ENCODE results near the gene PDHB. TPM values are rescaled to one million over a fixed set of nuclear protein-coding genes. Genes with fewer than 3 reads are reported as not detected.

The PDHB gene
- polyA plus RNA-seq, 3 donors: 30.5 to 125 (median 112) TPM

DNA sequence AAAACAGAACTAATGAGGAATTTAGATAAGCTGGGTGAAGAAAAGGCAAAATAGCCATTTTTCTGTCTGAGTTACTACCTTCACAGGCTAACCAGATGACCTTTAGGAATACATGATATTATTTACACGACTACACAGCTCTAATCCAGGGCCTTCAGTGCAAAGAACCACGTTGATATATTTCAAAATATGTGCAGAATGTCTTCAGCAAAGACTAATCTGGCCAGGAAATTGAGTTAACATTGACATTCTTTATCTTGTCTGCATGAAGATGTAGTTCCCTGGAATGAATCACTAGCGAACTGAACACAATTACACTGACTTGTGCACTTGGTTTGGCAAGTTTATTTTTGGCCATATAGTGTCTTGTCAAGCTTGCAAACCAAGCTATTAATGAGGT, 41.5 kb downstream of the PDHB start:
- DNase-seq: no peak
- H3K27me3 ChIP-seq (ENCODE audit: control insufficient read depth in 2 of 2, insufficient read depth in 2 of 2, low read length in 2 of 2): no peaks in the 10 kb centered on the region
- H3K4me1 ChIP-seq (ENCODE audit: control insufficient read depth in 1 of 2, insufficient read depth in 2 of 2, low read length in 2 of 2): peaks cover 3 to 5% of the 10 kb centered on the region in 2 donors
- peaks cover 53 to 89% of the 10 kb centered on the region in 2 donors for H3K36me3 ChIP-seq (replicated peaks in 1 of 2; ENCODE audit: control insufficient read depth in 1 of 2, insufficient read depth in 2 of 2, low read length in 2 of 2)
- peaks cover 9% of the 10 kb centered on the region for H4K20me1 ChIP-seq (ENCODE audit: insufficient read depth, low read length)
- H3K36me3 Mint-ChIP-seq: peaks cover 64 to 80% of the 10 kb centered on the region in 2 donors
- no peak overlapping the region for H2AFZ ChIP-seq (ENCODE audit: insufficient read depth, low read depth, low read length, poor library complexity, severe bottlenecking)
- peaks cover 0 to 2% (median 0%) of the 10 kb centered on the region in 7 donors for H3K9me3 Mint-ChIP-seq
- TF ChIP-seq, protein P1, sequence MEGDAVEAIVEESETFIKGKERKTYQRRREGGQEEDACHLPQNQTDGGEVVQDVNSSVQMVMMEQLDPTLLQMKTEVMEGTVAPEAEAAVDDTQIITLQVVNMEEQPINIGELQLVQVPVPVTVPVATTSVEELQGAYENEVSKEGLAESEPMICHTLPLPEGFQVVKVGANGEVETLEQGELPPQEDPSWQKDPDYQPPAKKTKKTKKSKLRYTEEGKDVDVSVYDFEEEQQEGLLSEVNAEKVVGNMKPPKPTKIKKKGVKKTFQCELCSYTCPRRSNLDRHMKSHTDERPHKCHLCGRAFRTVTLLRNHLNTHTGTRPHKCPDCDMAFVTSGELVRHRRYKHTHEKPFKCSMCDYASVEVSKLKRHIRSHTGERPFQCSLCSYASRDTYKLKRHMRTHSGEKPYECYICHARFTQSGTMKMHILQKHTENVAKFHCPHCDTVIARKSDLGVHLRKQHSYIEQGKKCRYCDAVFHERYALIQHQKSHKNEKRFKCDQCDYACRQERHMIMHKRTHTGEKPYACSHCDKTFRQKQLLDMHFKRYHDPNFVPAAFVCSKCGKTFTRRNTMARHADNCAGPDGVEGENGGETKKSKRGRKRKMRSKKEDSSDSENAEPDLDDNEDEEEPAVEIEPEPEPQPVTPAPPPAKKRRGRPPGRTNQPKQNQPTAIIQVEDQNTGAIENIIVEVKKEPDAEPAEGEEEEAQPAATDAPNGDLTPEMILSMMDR (IDR thresholded peaks at IDR 0.05): no peak
- no peaks in the 10 kb centered on the region for H3K9me3 ChIP-seq (replicated peaks in 1 of 2; ENCODE audit: control insufficient read depth in 1 of 2, insufficient read depth in 1 of 2, low read length in 2 of 2)
- peaks cover 7% of the 10 kb centered on the region for H3K79me2 ChIP-seq (ENCODE audit: insufficient read depth, low read length)
- 72% methylated on average over 3 of the region's 3 CpGs for WGBS (ENCODE audit: insufficient coverage)
- peaks cover 17% of the 10 kb centered on the region for H3K4me1 Mint-ChIP-seq
- H3K4me2 ChIP-seq (replicated peaks; ENCODE audit: extremely low read depth, low read length, poor library complexity, severe bottlenecking): no peak overlapping the region
- no peak overlapping the region for H3K27ac Mint-ChIP-seq
- no peak overlapping the region for H3K4me3 Mint-ChIP-seq
- H3K9ac ChIP-seq (ENCODE audit: insufficient read depth, low read length, poor library complexity, severe bottlenecking): no peak overlapping the region
- no peak overlapping the region for H3K4me3 ChIP-seq (replicated peaks in 1 of 3; ENCODE audit: low read depth in 2 of 3, low read length in 3 of 3)
- H3K27ac ChIP-seq (ENCODE audit: low read depth in 1 of 2, low read length in 2 of 2): no peak overlapping the region
- intact Hi-C loops (cut with micrococcal nuclease): no loop called here
- H3K27me3 Mint-ChIP-seq (ENCODE audit: low read depth in 3 of 3): no peaks in the 10 kb centered on the region

GRCh38 chr3:58391156-58391865, 42.3 kb downstream of the PDHB start:
- peaks cover 58 to 80% of the 10 kb centered on the region in 2 donors for H3K36me3 Mint-ChIP-seq
- no peaks in the 10 kb centered on the region for H3K9me3 ChIP-seq (replicated peaks in 1 of 2; ENCODE audit: control insufficient read depth in 1 of 2, insufficient read depth in 1 of 2, low read length in 2 of 2)
- H3K9me3 Mint-ChIP-seq: peaks cover 0 to 2% (median 0%) of the 10 kb centered on the region in 7 donors
- peaks cover 3 to 5% of the 10 kb centered on the region in 2 donors for H3K4me1 ChIP-seq (ENCODE audit: control insufficient read depth in 1 of 2, insufficient read depth in 2 of 2, low read length in 2 of 2)
- H2AFZ ChIP-seq (ENCODE audit: insufficient read depth, low read depth, low read length, poor library complexity, severe bottlenecking): no peak overlapping the region
- no peaks in the 10 kb centered on the region for H3K27me3 ChIP-seq (ENCODE audit: control insufficient read depth in 2 of 2, insufficient read depth in 2 of 2, low read length in 2 of 2)
- TF ChIP-seq, protein P1 (IDR thresholded peaks at IDR 0.05): no peak
- H3K27me3 Mint-ChIP-seq (ENCODE audit: low read depth in 3 of 3): no peaks in the 10 kb centered on the region
- intact Hi-C loops (cut with micrococcal nuclease): no loop called here
- no peak overlapping the region for H3K27ac ChIP-seq (ENCODE audit: low read depth in 1 of 2, low read length in 2 of 2)
- peaks cover 13% of the 10 kb centered on the region for H3K79me2 ChIP-seq (ENCODE audit: insufficient read depth, low read length)
- no peak overlapping the region for H3K4me3 ChIP-seq (replicated peaks in 1 of 3; ENCODE audit: low read depth in 2 of 3, low read length in 3 of 3)
- H3K4me1 Mint-ChIP-seq: peaks cover 17% of the 10 kb centered on the region
- no peak overlapping the region for H3K4me2 ChIP-seq (replicated peaks; ENCODE audit: extremely low read depth, low read length, poor library complexity, severe bottlenecking)
- no peak for DNase-seq
- peaks cover 50 to 89% of the 10 kb centered on the region in 2 donors for H3K36me3 ChIP-seq (replicated peaks in 1 of 2; ENCODE audit: control insufficient read depth in 1 of 2, insufficient read depth in 2 of 2, low read length in 2 of 2)
- H4K20me1 ChIP-seq (ENCODE audit: insufficient read depth, low read length): peaks cover 18% of the 10 kb centered on the region
- no peak overlapping the region for H3K9ac ChIP-seq (ENCODE audit: insufficient read depth, low read length, poor library complexity, severe bottlenecking)
- 100% methylated on average over 1 of the region's 3 CpGs for WGBS (ENCODE audit: insufficient coverage)
- no peak overlapping the region for H3K4me3 Mint-ChIP-seq
- peak overlapping the region in 3 of 7 donors; percentile 2 to 56 (median 23) for H3K27ac Mint-ChIP-seq
